IPS-20b (cell line): ENCODE measurements around the gene IFNG.

ENCODE experiments used
- H3K27ac ChIP-seq: one replicate; pipeline ENCODE4 v1.5.1; 2013; ENCODE audit warnings: low read length
- H3K27me3 ChIP-seq: 2 replicates; pipeline ENCODE4 v1.6.1; 2013; ENCODE audit warnings: mild to moderate bottlenecking, low read length, inconsistent platforms; ENCODE audit not compliant: insufficient read depth
- H3K36me3 ChIP-seq: 2 replicates; pipeline ENCODE4 v1.6.1; 2013; ENCODE audit warnings: low read depth, mild to moderate bottlenecking, inconsistent platforms, low read length, moderate library complexity; ENCODE audit not compliant: insufficient read depth
- H3K4me1 ChIP-seq: 2 replicates; pipeline ENCODE4 v1.6.1; 2013; ENCODE audit warnings: mild to moderate bottlenecking, control low read depth, inconsistent platforms, low read length, moderate library complexity; ENCODE audit not compliant: insufficient read depth
- H3K4me3 ChIP-seq: 2 replicates; pipeline ENCODE4 v1.5.1; 2013; ENCODE audit warnings: mild to moderate bottlenecking, low read length, inconsistent platforms
- H3K9ac ChIP-seq: 2 replicates; pipeline ENCODE4 v1.6.1; 2013; ENCODE audit warnings: low read depth, mild to moderate bottlenecking, inconsistent platforms, low read length, moderate library complexity
- H3K9me3 ChIP-seq: 2 replicates; pipeline ENCODE4 v1.6.1; 2013; ENCODE audit warnings: mild to moderate bottlenecking, low read depth, low read length, inconsistent platforms; ENCODE audit not compliant: insufficient read depth

Gene IFNG

GRCh38 chr12:68163560-68164081, 4.1 kb upstream of the IFNG start:
- no peaks in the 10 kb centered on the region for H3K9me3 ChIP-seq

GRCh38 chr12:68162374-68162773, 2.8 kb upstream of the IFNG start:
- H3K4me3 ChIP-seq: no peak overlapping the region
- H3K9ac ChIP-seq: no peak overlapping the region

More at GRCh38 chr12:68163560-68164081, 4.1 kb upstream of the IFNG start:
- H3K27ac ChIP-seq: no peak overlapping the region
- H3K9ac ChIP-seq: no peak overlapping the region
- H3K36me3 ChIP-seq: no peaks in the 10 kb centered on the region
- H3K27me3 ChIP-seq: no peaks in the 10 kb centered on the region
- no peaks in the 10 kb centered on the region; the same call in 1 of the 2 replicates for H3K4me1 ChIP-seq
- H3K4me3 ChIP-seq: no peak overlapping the region

GRCh38 chr12:68158432-68158831, 1.1 kb downstream of the IFNG start:
- Histone ChIP-seq H3K27me3 (no peaks in the 10 kb centered on the region), H3K4me3 (no peak overlapping the region), H3K9me3 (no peaks in the 10 kb centered on the region), H3K4me1 (no peaks in the 10 kb centered on the region; the same call in 1 of the 2 replicates), H3K36me3 (no peaks in the 10 kb centered on the region), H3K27ac (no peak overlapping the region), H3K9ac (no peak overlapping the region)

More at GRCh38 chr12:68162374-68162773, 2.8 kb upstream of the IFNG start:
- no peaks in the 10 kb centered on the region for H3K27me3 ChIP-seq
- no peaks in the 10 kb centered on the region for H3K9me3 ChIP-seq
- H3K4me1 ChIP-seq: no peaks in the 10 kb centered on the region; the same call in 1 of the 2 replicates
- H3K36me3 ChIP-seq: no peaks in the 10 kb centered on the region
- no peak overlapping the region for H3K27ac ChIP-seq

- Histone ChIP-seq H3K27me3 (no peaks in the 10 kb centered on the region), H3K27ac (no peak overlapping the region), H3K36me3 (no peaks in the 10 kb centered on the region), H3K4me3 (no peak overlapping the region), H3K9me3 (no peaks in the 10 kb centered on the region), H3K9ac (no peak overlapping the region), H3K4me1 (no peaks in the 10 kb centered on the region; the same call in 1 of the 2 replicates)
Measured at GRCh38 chr12:68157380-68157779, 2.2 kb downstream of the IFNG start.

GRCh38 chr12:68156636-68157035, 2.9 kb downstream of the IFNG start:
- H3K27me3 ChIP-seq: no peaks in the 10 kb centered on the region
- H3K27ac ChIP-seq: no peak overlapping the region
- H3K4me3 ChIP-seq: no peak overlapping the region
- no peaks in the 10 kb centered on the region for H3K36me3 ChIP-seq
- no peak overlapping the region for H3K9ac ChIP-seq
- H3K9me3 ChIP-seq: no peaks in the 10 kb centered on the region
- no peaks in the 10 kb centered on the region for H3K4me1 ChIP-seq

GRCh38 chr12:68154779-68155178, 4.8 kb downstream of the IFNG start:
- Histone ChIP-seq H3K9ac (no peak overlapping the region), H3K27ac (no peak overlapping the region), H3K4me1 (no peaks in the 10 kb centered on the region), H3K9me3 (no peaks in the 10 kb centered on the region), H3K27me3 (no peaks in the 10 kb centered on the region), H3K4me3 (no peak overlapping the region), H3K36me3 (no peaks in the 10 kb centered on the region)

GRCh38 chr12:68148261-68148951, 11.1 kb downstream of the IFNG start:
- Histone ChIP-seq H3K27me3 (no peaks in the 10 kb centered on the region), H3K36me3 (no peaks in the 10 kb centered on the region), H3K27ac (no peak overlapping the region), H3K9me3 (no peaks in the 10 kb centered on the region), H3K4me3 (no peak overlapping the region; the same call in 1 of the 2 replicates), H3K9ac (no peak overlapping the region), H3K4me1 (peaks cover 12% of the 10 kb centered on the region)

GRCh38 chr12:68140556-68140955, 19.0 kb downstream of the IFNG start:
- H3K27ac ChIP-seq: no peak overlapping the region
- H3K4me1 ChIP-seq: peaks cover 7% of the 10 kb centered on the region; the same call in 1 of the 2 replicates
- H3K27me3 ChIP-seq: no peaks in the 10 kb centered on the region

GRCh38 chr12:68139941-68140340, 19.6 kb downstream of the IFNG start:
- no peaks in the 10 kb centered on the region for H3K9me3 ChIP-seq
- no peak overlapping the region for H3K9ac ChIP-seq
- no peaks in the 10 kb centered on the region for H3K27me3 ChIP-seq
- no peak overlapping the region for H3K4me3 ChIP-seq
- no peaks in the 10 kb centered on the region for H3K36me3 ChIP-seq
- H3K27ac ChIP-seq: no peak overlapping the region
- peaks cover 7% of the 10 kb centered on the region; the same call in 1 of the 2 replicates for H3K4me1 ChIP-seq

More at GRCh38 chr12:68140556-68140955, 19.0 kb downstream of the IFNG start:
- no peak overlapping the region for H3K9ac ChIP-seq
- no peaks in the 10 kb centered on the region for H3K9me3 ChIP-seq
- H3K4me3 ChIP-seq: no peak overlapping the region
- no peaks in the 10 kb centered on the region for H3K36me3 ChIP-seq

GRCh38 chr12:68139001-68139400, 20.5 kb downstream of the IFNG start:
- Histone ChIP-seq H3K27ac (no peak overlapping the region), H3K27me3 (no peaks in the 10 kb centered on the region), H3K36me3 (no peaks in the 10 kb centered on the region), H3K4me1 (peaks cover 7% of the 10 kb centered on the region; the same call in 1 of the 2 replicates), H3K9me3 (no peaks in the 10 kb centered on the region), H3K4me3 (no peak overlapping the region), H3K9ac (no peak overlapping the region)

- Histone ChIP-seq H3K27me3 (no peaks in the 10 kb centered on the region), H3K36me3 (no peaks in the 10 kb centered on the region), H3K9me3 (no peaks in the 10 kb centered on the region), H3K4me3 (no peak overlapping the region), H3K9ac (no peak overlapping the region), H3K27ac (no peak overlapping the region), H3K4me1 (peaks cover 7% of the 10 kb centered on the region; the same call in 1 of the 2 replicates)
Measured at GRCh38 chr12:68138480-68138879, 21.1 kb downstream of the IFNG start.

- Histone ChIP-seq H3K9ac (no peak overlapping the region), H3K4me3 (no peak overlapping the region), H3K4me1 (peaks cover 7% of the 10 kb centered on the region; the same call in 1 of the 2 replicates), H3K27me3 (no peaks in the 10 kb centered on the region), H3K9me3 (no peaks in the 10 kb centered on the region), H3K27ac (no peak overlapping the region), H3K36me3 (no peaks in the 10 kb centered on the region)
Measured at GRCh38 chr12:68137335-68137830, 22.2 kb downstream of the IFNG start.
